DMS153 treated with DMSO at 0.1 percent for 48 hours (cell line): Measurements from ENCODE around the gene GTF2F1.
"Not testable (repeated sequence)": the region's sequence is repeated elsewhere in the genome, so short reads cannot be mapped to it uniquely, and the experiment has no call there.

Source experiments
- DNase-seq: peaks from one replicate; lab custom pipeline; 2025; ENCODE audit not compliant: unreplicated experiment; lab: John Stamatoyannopoulos, UW

Gene GTF2F1

GRCh38 chr19:6417713-6418561 is 25.0 kb upstream of the GTF2F1 start:
- DNase-seq: no peak

- no peak for DNase-seq
These were observed 23.9 kb upstream of the GTF2F1 start for GRCh38 chr19:6416658-6417405.

GRCh38 chr19:6415591-6416190 is 22.7 kb upstream of the GTF2F1 start:
- DNase-seq: no peak

- no peak for DNase-seq
These were observed 22.0 kb upstream of the GTF2F1 start for GRCh38 chr19:6414793-6415590.

- no peak for DNase-seq
These were observed 21.0 kb upstream of the GTF2F1 start for GRCh38 chr19:6413721-6414643.

- no peak for DNase-seq
These were observed 20.3 kb upstream of the GTF2F1 start for GRCh38 chr19:6413291-6413690.

GRCh38 chr19:6412447-6413091 is 19.6 kb upstream of the GTF2F1 start:
- DNase-seq: no peak

- no peak for DNase-seq
These were observed 19.1 kb upstream of the GTF2F1 start for GRCh38 chr19:6412061-6412446.

- no peak for DNase-seq
These were observed 16.4 kb upstream of the GTF2F1 start for GRCh38 chr19:6409346-6409745.

GRCh38 chr19:6406401-6406800 is 13.4 kb upstream of the GTF2F1 start:
- no peak for DNase-seq

GRCh38 chr19:6402837-6403608 is 10.1 kb upstream of the GTF2F1 start:
- DNase-seq: no peak

GRCh38 chr19:6402058-6402457 is 9.1 kb upstream of the GTF2F1 start:
- DNase-seq: no peak

GRCh38 chr19:6400062-6400944 is 7.3 kb upstream of the GTF2F1 start:
- not testable (repeated sequence) for DNase-seq

GRCh38 chr19:6396305-6396704 is 3.3 kb upstream of the GTF2F1 start:
- no peak for DNase-seq

- DNase-seq: no peak
These were observed 1.9 kb upstream of the GTF2F1 start for GRCh38 chr19:6394831-6395230.

GRCh38 chr19:6393983-6394412 is 1.0 kb upstream of the GTF2F1 start:
- DNase-seq: no peak

- DNase-seq: no peak
These were observed 517 bp downstream of the GTF2F1 start for GRCh38 chr19:6392221-6393073.
